NT2/D1 (cell line): Measurements from ENCODE around the gene COG1.

ENCODE experiments used
- SUZ12 ChIP-seq: IDR thresholded peaks from 2 replicates; pipeline ENCODE4 v1.6.1; 2011; ENCODE audit not compliant: insufficient read length, insufficient read depth; ENCODE audit errors: extremely low read depth
- YY1 ChIP-seq: IDR thresholded peaks from 2 replicates; pipeline ENCODE4 v1.6.1; 2011; ENCODE audit not compliant: insufficient read length, insufficient read depth
- ZNF274 ChIP-seq: IDR thresholded peaks from 2 replicates; pipeline ENCODE4 v1.6.1; 2011; ENCODE audit warnings: mild to moderate bottlenecking, low read depth, low read length

DNA sequence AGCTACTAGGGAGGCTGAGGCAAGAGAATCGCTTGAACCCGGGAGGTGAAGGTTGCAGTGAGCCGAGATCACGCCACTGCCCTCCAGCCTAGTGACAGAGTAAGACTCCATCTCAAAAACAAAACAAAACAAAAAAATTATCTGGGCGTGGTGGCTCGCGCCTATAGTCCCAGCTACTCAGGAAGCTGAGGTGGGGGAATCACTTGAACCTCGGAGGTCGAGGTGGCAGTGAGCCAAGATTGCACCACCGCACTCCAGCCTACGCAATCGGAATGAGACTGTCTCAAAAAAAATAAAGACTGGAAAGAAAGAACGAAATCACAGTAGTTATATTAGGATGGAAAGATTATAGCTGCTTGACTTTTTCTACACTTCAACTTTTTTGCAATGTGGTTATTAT, 18.9 kb downstream of the COG1 start:
- TF ChIP-seq YY1 (no peak), SUZ12 (no peak), ZNF274 (no peak)
